Ramos (cell line): ENCODE results near the gene TXLNG.
"Not testable (repeated sequence)": the region's sequence is repeated elsewhere in the genome, so short reads cannot be mapped to it uniquely, and the experiment has no call there.

Source experiments
- in situ Hi-C: fragments of 300-500 bp; cut with MboI; formaldehyde crosslinking; loops from one replicate; pipeline ENCODE4 v1.14.3; 2022; ENCODE audit warnings: low sequenced_read_pairs; ENCODE audit not compliant: unreplicated experiment

Gene TXLNG

DNA sequence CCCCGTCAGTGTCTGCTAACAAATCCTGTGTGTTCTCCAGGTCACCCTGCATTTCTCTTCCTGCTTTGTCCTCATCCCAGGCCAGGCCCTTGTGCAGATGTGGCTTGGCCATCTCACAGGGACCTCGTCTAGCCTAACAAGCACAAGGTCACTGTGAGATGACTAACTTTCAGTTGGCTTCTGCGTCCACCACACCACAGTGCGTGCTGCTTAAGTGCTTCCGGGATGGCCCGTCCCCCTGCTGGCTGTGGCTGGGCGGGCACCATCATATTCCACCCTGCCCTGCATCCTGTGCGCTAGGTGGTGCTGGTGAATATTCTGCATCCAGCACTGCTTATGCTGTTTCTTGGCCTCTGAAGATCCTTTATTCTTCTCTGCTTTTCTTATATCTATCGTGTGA lies 50.1 kb downstream of the TXLNG start:
- in situ Hi-C loops: no loop called here

DNA sequence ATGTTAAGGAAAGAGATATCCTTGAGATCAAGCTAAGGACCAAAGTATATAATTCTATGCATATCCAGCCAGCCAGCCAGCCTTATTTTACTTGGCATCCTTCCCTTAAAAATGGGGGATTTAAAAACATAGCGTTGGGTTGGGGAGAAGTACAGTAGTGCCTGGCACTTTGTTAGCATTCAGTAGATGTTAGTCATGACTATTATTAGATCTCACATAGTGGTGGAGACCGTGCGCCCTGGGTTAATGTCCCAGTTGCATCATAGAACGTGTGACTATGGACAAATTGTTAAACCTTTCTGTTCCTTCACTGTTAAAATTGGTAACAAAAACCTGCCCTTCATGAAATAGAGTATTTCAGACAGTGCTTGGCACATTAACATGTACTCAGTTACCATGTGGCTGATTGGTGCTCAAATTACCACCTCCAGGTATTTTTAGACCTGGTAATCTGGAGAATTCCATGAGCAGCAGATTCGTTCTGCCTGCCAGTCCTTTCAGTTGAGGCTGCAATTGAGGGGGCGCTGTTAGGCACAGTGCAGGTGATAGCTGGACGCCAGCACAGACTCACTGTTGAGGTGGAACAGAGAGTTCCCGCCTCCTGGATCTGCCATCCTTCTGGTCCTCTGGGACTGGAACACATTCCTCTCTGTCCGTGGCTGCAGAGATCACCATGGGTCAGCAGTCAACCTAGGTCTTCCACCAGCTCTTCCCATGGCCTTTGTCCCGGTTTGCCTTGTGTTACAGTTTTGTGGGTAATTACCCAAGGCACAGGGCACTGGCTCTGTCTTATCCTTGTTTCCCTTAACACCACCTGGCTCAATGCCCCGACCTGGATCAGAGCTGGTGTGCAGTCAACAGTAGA lies 52.2 kb downstream of the TXLNG start:
- in situ Hi-C loops: no loop called here

DNA sequence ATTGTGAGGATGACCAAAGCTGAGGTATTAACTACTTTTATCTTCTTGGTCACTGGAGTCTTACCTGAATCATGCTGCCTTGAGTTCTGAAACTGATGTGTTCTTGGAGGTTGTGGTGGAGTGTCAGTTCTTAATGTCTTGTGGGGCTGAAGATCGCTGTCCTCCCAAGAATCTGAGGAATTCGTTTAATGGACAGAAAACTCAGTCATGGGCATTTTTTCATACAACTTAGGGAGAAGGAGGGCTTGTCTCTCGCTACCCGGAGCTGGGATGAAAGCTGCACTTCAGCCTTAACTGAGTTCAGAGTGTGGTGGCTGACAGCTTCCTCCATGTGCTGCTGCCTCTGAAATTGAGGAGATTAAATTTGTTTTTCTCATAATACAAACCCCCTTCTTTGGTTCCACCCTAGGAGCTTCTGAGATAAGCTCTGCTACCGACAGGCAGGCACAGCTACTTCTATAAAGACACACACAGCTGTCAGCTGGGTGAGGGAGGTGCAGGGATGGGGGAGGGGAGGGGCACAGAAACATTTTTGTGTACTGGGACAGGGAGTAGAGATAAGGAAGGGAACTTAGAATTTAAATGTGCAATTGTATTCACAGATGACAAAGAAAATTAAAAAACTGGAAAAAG lies 53.1 kb downstream of the TXLNG start:
- in situ Hi-C loops: no loop called here

DNA sequence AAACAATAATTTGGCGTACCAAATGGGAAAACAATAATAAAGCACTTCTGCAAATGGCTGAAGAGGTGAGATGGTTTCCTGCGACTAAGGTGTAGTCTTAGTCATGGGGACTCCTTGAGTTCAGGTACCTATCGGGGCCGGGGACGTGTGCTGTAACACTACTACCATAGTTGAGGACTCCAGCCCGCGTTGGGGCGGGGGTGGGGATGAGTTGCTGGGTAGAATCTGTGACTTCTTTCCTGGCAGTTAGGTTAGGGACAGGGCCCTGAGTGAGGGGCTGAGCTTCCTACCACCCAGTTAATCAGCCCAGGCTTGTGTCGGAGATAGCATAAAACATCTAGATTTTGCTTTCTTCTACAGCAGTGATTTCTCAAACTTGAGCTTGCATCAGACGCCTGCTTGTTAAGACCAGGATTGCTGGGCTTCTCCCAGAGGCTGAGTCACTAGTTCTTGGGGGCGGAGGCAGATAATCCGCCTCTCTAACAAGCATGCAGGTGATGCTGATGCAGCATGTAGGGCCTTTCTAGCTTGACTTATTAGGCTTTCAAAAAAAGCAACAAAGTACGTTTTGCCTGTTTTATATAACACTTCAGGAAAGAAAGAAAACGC lies 53.7 kb downstream of the TXLNG start:
- in situ Hi-C loops: no loop called here

DNA sequence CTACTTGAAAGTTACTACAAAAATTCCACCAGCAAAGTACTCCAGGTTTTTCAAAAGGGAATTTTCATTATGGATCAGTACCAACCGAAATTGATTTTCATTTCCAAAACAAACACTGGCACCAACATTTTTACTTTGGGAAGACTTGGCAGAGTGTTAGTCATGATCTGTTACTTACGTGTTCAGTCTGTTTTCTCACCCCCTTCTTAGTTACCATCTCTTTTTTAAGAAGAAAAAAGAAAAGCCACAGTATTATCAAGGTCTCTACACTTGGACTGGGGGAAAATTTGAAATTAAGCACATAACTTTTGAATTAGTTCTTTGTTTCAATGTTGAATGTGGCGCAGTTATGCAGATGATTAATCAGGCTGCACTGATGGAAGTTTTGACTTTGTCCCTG lies 56.4 kb downstream of the TXLNG start:
- in situ Hi-C loops: no loop called here

DNA sequence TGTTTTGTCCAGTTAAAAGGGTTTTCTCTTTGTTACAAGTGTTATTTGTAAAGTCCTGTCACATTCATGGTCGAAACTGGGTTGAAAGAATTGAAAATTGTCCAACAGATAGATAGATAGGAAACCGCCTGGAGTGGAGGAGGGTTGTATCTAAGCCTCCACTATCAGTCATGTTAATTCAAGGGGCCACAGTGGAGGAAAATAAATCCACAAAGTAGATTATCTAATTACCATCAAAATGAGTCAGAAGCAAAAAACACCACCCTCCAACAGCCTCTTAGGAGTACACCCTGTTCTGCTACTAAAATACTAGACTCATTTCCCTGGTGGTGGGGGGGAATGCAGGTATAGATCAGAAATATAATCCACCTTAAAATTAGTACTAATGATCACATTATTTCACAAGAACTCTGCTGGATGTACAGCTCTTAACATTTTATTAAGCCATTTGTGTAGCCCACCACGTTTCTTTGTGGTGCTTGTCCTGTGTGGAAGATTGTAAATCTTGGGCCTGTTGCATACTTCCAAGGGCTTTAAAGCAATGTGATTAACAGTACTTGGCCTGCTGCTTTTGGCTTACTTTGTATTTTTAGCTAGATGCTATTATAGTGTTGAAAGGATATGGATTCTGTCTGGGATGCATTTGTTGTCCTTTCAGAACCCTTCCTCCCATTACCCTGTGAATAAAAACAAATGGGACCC lies 57.1 kb downstream of the TXLNG start:
- in situ Hi-C loops: no loop called here

DNA sequence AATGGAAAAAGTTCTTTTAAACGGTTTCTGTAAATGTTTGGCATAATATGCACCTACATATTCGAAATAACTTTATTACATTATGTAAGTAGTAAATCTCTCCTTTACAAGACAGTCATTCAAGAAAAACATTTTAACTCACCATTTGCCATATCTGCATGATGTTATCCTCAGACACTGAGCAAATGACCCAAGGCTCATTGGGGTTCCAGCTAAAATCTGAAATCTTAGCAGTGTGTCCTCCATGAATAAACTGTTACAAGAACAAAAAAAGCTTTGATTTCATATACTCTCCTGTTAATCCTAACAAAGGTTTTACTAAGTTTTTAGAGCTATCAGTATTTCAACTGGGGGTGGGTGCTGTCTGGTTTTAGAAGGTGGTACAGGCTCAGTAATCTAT lies 59.4 kb downstream of the TXLNG start:
- in situ Hi-C loops: no loop called here

DNA sequence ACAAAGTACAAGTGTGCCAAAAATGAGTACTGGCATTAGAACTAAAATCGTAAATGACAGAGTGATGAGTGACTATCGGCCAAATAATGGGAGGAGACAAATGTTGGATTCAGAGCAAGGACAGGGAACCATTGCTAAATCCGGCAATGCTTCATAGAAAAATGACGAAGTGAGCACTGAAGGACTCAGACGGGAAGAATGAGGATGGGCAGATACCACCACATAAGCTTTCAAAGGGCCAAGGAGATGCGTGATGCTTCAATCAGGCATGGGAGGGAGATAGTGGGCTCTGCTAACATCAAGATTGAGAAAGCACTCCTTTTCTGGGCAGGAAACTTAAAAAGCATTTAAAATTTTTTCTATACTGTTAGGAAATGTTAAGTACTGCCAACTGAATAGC lies 62.3 kb downstream of the TXLNG start:
- in situ Hi-C loops: no loop called here

DNA sequence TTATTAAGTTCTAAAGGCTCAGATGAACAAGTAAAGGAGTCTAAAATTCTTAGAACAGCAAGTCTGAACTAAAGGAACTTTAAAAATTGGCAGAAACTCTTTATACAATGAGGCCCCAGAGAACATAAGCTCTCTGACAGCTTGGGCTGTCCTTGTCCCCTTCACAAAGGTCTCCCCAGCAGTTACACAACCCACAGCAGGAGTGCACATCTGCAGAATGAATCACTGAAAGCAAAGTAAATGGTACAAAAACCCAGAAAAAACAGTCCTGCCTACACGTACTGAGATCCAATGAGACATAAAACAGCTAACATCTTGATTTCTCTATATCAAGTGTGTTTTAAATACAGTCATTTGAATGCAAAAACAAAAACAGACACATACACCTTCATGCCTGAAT lies 65.2 kb downstream of the TXLNG start:
- in situ Hi-C loops: no loop called here

DNA sequence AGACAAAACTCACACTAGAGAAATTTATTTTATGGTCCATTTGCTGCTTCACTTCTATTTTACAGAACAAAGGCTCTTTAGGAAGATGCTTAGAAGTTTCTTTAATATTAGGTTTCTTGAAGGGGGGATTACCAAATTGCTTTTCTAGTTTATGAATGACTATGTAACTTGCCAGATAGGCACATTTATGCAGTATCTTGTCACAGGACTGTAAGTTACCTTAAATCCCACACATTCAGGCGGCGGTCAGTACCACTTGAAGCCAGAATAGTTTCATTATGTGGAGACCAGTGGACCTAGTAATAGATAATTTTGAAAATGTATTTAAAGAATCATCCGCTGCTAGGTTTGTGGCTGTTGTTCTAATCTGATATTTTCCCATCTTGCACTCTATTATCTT lies 65.6 kb downstream of the TXLNG start:
- in situ Hi-C loops: no loop called here

DNA sequence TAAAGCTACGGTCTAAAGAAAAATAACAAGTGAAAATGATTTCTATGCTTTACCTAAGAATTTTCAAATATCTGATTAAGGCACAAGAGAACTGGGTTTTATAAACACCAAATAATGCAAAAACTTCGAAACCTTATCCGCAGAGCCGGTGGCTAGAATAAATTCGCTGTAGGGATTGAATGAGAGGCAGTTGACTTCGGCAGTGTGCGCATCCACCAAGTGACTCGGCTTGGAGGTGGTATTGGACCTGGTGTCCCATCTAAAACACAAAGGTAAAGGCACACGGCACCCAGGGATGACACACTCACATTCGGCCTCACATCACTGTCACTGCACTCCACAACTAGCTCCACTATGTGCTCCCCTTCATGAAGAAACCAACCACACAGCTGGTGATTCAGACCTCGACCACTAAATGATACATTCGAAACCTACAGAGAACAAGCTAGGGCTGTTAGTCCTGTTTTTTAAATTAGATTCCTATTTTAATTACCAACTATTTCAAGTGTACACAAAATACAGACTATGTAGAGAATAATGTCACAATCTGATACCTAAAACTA lies 66.4 kb downstream of the TXLNG start:
- in situ Hi-C loops: no loop called here

DNA sequence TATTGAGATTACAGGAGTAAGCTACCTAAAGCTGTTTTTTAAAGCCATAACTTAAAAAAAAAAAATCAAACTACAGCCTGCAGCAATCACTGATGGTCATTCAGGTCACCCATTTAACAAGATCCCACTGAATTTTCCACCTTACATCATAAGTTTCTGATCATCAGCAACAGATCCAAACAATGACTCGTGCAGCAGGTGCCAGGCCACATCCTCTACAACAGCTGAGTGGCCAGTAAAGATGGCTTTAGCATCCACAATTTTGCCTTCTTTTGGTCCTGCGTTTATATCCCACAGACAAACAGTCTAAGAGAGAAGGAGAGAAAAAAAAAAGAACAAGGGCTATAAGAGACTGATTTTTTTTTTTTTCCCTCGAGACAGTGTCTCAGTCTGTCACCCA lies 67.3 kb downstream of the TXLNG start:
- in situ Hi-C loops: no loop called here

DNA sequence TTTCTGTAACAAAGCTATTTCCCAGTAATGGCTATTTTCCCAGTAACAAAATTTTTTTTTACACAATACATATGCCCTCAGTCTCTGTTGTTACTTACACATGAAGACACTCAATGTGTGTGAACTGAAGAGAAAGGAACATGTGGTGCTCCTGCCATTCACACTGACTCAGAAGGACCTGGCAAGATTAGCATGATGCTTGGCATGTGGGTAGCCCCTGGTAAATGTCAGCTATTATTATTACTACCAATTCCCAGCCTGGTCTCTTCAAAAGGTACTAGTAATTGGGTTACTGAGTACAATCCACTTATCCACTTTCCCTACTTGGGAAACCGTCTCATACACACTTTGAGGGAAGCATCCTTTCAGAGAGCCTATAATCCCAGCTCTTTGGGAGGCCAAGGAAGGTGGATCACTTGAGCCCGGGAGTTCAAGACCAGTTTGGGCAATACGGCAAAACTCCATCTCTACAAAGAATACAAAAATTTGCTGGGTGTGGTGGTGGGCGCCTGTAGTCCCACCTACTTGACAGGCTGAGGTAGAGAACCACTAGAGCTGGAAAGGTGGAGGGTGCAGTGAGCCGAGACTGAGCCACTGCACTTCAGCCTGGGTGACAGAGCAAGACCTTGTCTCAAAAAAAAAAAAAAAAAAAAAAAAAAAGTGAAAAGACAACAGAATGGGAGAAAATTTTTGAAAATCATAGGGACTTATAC lies 69.3 kb downstream of the TXLNG start:
- in situ Hi-C loops: no loop called here

DNA sequence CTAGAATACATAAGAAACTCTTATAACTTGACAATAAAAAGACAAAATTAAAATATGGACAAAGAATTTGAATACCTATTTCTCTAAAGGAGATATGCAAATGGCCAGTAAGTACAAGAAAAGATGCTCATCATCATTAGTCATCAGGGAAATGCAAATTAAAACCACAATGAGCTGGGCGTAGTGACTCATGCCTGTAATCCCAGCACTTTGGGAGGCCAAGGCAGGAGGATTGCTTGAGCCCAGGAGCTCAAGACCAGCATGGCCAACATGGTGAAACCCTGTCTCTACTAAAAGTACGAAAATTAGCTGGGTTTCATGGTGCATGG lies 69.8 kb downstream of the TXLNG start:
- in situ Hi-C loops: not testable (repeated sequence)

DNA sequence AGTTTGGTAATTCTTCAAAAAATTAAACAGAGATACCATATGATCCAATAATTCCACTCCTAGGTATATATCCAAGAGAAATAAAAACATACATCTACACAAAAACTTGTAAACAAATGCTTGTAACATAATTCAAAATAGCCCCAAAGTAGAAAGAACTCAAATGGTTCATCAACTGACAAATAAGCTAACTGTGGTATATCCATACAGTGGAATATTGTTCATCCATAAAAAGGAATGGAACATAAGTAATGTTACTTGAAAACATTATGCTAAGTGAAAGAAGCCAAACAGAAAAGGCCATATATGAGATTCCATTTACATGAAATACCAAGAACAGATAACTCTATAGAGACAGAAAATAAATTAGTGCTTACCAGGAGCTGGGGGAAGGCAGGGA lies 70.5 kb downstream of the TXLNG start:
- in situ Hi-C loops: no loop called here

DNA sequence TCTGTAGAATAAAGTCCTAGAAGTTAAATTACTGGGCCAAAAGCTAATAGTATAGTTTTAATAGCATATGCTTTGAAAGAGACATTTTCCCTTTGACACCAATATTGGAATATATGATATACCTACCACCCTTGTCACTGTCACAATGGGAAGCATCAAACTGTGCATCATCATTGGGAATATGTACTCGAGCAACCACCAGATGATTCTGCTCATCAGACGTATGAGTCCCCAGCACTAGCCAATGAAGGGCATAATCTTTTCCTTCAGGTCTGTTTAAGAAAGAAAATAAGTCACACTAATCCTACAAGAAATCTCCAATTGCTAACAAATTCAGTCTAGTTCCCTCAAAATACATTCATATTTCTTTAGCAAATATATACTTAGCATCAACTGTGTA lies 76.6 kb downstream of the TXLNG start:
- in situ Hi-C loops: no loop called here

DNA sequence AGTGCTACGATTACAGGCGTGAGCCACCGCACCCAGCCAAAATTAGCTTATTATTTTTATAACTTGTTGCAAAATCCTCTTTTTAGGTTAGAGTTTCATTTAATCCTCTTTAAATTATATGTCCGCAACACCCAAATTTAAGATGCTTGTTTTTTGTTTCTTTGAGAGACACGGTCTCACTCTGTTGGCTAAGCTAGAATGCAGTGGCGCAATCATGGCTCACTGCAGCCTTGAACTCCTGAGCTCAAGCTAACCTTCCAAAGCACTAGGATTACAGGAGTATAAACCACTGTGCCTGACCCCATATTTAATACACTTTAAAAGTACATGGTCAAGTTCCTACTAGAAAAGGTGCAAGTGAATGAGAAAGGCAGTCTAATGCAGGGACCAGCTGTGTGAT lies 81.7 kb downstream of the TXLNG start:
- in situ Hi-C loops: no loop called here

DNA sequence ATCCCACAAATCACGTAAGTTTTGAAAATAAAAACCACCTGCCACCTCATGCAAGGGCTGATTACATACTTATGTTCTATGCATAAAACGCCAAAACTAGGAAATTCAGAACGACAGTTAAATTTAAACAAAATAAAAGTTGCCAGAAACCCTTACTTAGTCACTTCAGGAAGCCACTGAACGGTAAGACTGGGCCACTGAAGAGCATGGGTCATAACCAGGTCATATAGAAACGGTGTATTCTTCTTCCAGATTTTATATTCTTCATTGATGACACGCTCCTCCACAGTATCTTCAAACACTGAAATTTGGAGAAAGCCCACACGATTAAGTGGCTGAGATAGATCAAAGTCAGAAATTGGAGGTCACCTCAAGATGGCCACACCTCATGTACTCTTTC lies 82.7 kb downstream of the TXLNG start:
- in situ Hi-C loops: no loop called here

DNA sequence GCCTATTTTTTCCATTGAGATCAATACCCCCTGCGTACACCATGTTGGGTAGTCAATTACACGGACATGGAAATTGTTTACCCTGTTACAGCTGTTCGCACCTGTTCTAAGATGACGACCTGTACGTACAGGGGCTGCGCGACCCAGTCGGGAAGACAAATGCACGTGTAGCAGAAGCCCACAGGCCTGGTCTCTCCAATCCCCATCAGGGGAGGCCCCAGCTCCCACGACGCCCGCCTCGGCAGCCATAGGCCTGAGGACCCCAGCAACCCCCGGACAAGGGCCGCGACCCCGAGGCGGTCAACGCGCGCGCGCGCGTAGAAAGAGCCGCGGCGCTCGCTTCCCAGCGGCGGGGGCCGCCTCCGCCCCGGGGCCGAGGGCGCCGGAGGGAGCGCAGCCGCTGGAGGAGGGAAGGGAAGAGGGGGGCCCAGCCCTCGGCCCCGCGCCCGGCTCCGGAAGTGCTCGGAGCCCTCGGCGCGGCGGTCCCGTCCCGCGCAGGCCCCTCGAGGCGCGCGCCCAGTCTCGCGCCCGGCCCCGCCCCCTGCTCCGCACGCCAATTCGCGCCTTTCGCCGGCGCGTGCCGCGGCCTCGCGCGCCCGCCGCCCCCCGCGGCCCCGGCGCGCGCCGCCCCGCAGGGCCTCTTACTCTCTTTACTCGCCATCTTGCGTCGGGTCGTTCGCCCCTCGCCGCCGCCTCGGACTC lies 83.3 kb downstream of the TXLNG start:
- in situ Hi-C loops: no loop called here
